H9 (cell line): ENCODE measurements around the gene DHRS7B. TPM values are rescaled to one million over a fixed set of nuclear protein-coding genes. Genes with fewer than 3 reads are reported as not detected.

Experiments used
- DNase-seq: peaks from one replicate; pipeline ENCODE4 v3.0.0-alpha.2; 2017
- H2AFZ ChIP-seq: one replicate; pipeline ENCODE4 v1.6.1; 2013; ENCODE audit warnings: mild to moderate bottlenecking, low read length, control low read depth, moderate library complexity
- H2AK5ac ChIP-seq: 2 replicates; pipeline ENCODE4 v1.6.1; 2013; ENCODE audit warnings: low read length, control low read depth, mixed read lengths; ENCODE audit not compliant: insufficient read length
- H2BK120ac ChIP-seq: one replicate; pipeline ENCODE4 v1.6.1; 2013; ENCODE audit warnings: low read depth, mild to moderate bottlenecking, low read length, control low read depth, inconsistent platforms; ENCODE audit not compliant: poor library complexity, severe bottlenecking
- H2BK12ac ChIP-seq: 2 replicates; pipeline ENCODE4 v1.6.1; 2013; ENCODE audit warnings: low read length, control low read depth, mixed read lengths, low read depth; ENCODE audit not compliant: insufficient read length
- H2BK15ac ChIP-seq: 2 replicates; pipeline ENCODE4 v1.6.1; 2013; ENCODE audit warnings: low read depth, low read length, control low read depth
- H2BK20ac ChIP-seq: one replicate; pipeline ENCODE4 v1.6.1; 2013; ENCODE audit warnings: low read depth, mild to moderate bottlenecking, low read length, control low read depth, inconsistent platforms; ENCODE audit not compliant: poor library complexity, severe bottlenecking
- H2BK5ac ChIP-seq: 2 replicates; pipeline ENCODE4 v1.6.1; 2013; ENCODE audit warnings: low read length, control low read depth, mixed read lengths; ENCODE audit not compliant: insufficient read length
- H3K14ac ChIP-seq: 2 replicates; pipeline ENCODE4 v1.6.1; 2013; ENCODE audit warnings: low read length, control low read depth; ENCODE audit not compliant: insufficient read depth
- H3K18ac ChIP-seq: 2 replicates; pipeline ENCODE4 v1.6.1; 2013; ENCODE audit warnings: low read depth, mild to moderate bottlenecking, mixed read lengths, low read length, control low read depth; ENCODE audit not compliant: insufficient read length
- H3K23ac ChIP-seq: 2 replicates; pipeline ENCODE4 v1.6.1; 2013; ENCODE audit warnings: low read length, control low read depth, mixed read lengths, low read depth; ENCODE audit not compliant: insufficient read length
- H3K23me2 ChIP-seq: 2 replicates; pipeline ENCODE4 v1.6.1; 2013; ENCODE audit warnings: low read depth, mild to moderate bottlenecking, mixed read lengths, low read length, control low read depth; ENCODE audit not compliant: insufficient read length, poor library complexity, severe bottlenecking
- H3K27ac ChIP-seq: 2 replicates; pipeline ENCODE4 v1.5.1; 2013; ENCODE audit warnings: low read length, control low read depth, mixed read lengths, low read depth; ENCODE audit not compliant: insufficient read length
- H3K27me3 ChIP-seq: 2 replicates; pipeline ENCODE4 v1.6.1; 2013; ENCODE audit warnings: low read length, control low read depth, inconsistent platforms; ENCODE audit not compliant: insufficient read depth
- H3K4ac ChIP-seq: 2 replicates; pipeline ENCODE4 v1.6.1; 2013; ENCODE audit warnings: low read depth, mild to moderate bottlenecking, control low read depth, inconsistent platforms, low read length, moderate library complexity
- H3K4me1 ChIP-seq: 2 replicates; pipeline ENCODE4 v1.6.1; 2013; ENCODE audit warnings: low read length, control low read depth, inconsistent platforms; ENCODE audit not compliant: insufficient read depth
- H3K4me2 ChIP-seq: 2 replicates; pipeline ENCODE4 v1.6.1; 2013; ENCODE audit warnings: low read length, control low read depth, mixed read lengths; ENCODE audit not compliant: insufficient read length, insufficient read depth
- H3K56ac ChIP-seq: 2 replicates; pipeline ENCODE4 v1.6.1; 2013; ENCODE audit warnings: low read depth, mild to moderate bottlenecking, mixed read lengths, low read length, control low read depth; ENCODE audit not compliant: insufficient read length
- H3K79me1 ChIP-seq: 2 replicates; pipeline ENCODE4 v1.6.1; 2013; ENCODE audit warnings: low read depth, mild to moderate bottlenecking, moderate library complexity, low read length, control low read depth, inconsistent platforms; ENCODE audit not compliant: insufficient read depth, poor library complexity, severe bottlenecking
- H3K79me2 ChIP-seq: 2 replicates; pipeline ENCODE4 v1.6.1; 2013; ENCODE audit warnings: low read length, control low read depth, inconsistent platforms; ENCODE audit not compliant: insufficient read depth
- H3K9ac ChIP-seq: 2 replicates; pipeline ENCODE4 v1.6.1; 2013; ENCODE audit warnings: low read length, control low read depth, mixed read lengths; ENCODE audit not compliant: insufficient read length; ENCODE audit errors: extremely low read depth
- H3K9me3 ChIP-seq: one replicate; pipeline ENCODE4 v1.6.1; 2013; ENCODE audit warnings: low read depth, low read length, inconsistent platforms; ENCODE audit not compliant: control insufficient read depth
- H3T11ph ChIP-seq: one replicate; pipeline ENCODE4 v1.6.1; 2013; ENCODE audit warnings: mild to moderate bottlenecking, low read length, control low read depth, inconsistent platforms
- H4K20me1 ChIP-seq: one replicate; pipeline ENCODE4 v1.6.1; 2013; ENCODE audit not compliant: control insufficient read depth, insufficient read length, insufficient read depth
- H4K5ac ChIP-seq: 2 replicates; pipeline ENCODE4 v1.6.1; 2013; ENCODE audit warnings: low read depth, mild to moderate bottlenecking, mixed read lengths, low read length, control low read depth; ENCODE audit not compliant: insufficient read length
- H4K8ac ChIP-seq: replicated peaks from 2 replicates; pipeline ENCODE4 v1.6.1; 2013; ENCODE audit warnings: low read length, control low read depth, mixed read lengths, low read depth; ENCODE audit not compliant: insufficient read length
- H4K91ac ChIP-seq: 2 replicates; pipeline ENCODE4 v1.6.1; 2013; ENCODE audit warnings: low read depth, mild to moderate bottlenecking, moderate library complexity, mixed read lengths, low read length, control low read depth; ENCODE audit not compliant: insufficient read length
- H3K27ac Mint-ChIP-seq, 3 experiments: 2 replicates in 2 of 3; 3 replicates in 1 of 3; pipeline ENCODE4 v1.8.0; 2020 to 2021; ENCODE audit warnings: mixed read lengths in 3 of 3, mild to moderate bottlenecking in 1 of 3, moderate library complexity in 1 of 3
- H3K27me3 Mint-ChIP-seq: 2 replicates; pipeline ENCODE4 v1.8.0; 2021; ENCODE audit warnings: low read depth, mild to moderate bottlenecking, moderate library complexity, mixed read lengths
- H3K36me3 Mint-ChIP-seq, 3 experiments: 2 replicates in 2 of 3; 3 replicates in 1 of 3; pipeline ENCODE4 v1.8.0; 2020 to 2021; ENCODE audit warnings: low read depth in 3 of 3, mixed read lengths in 3 of 3; ENCODE audit not compliant: insufficient read depth in 1 of 3
- H3K4me1 Mint-ChIP-seq, 2 experiments: 2 replicates each; pipeline ENCODE4 v1.8.0; 2020; ENCODE audit warnings: mixed read lengths in 2 of 2
- H3K4me3 Mint-ChIP-seq, 2 experiments: 2 replicates in 1 of 2; 3 replicates in 1 of 2; pipeline ENCODE4 v1.8.0; 2020 to 2021; ENCODE audit warnings: mild to moderate bottlenecking in 2 of 2, mixed read lengths in 2 of 2, moderate library complexity in 1 of 2
- H3K9me3 Mint-ChIP-seq, 2 experiments: 2 replicates in 1 of 2; 3 replicates in 1 of 2; pipeline ENCODE4 v1.8.0; 2020; ENCODE audit warnings: mild to moderate bottlenecking in 2 of 2, mixed read lengths in 2 of 2, moderate library complexity in 1 of 2
- WGBS: extraction: QIAGEN DNeasy Blood & Tissue Kit; methylation state at CpG from one replicate; pipeline ENCODE4 v1.1.7; 2013; ENCODE audit warnings: missing lambda C conversion rate, low lambda C conversion rate, mixed read lengths; ENCODE audit not compliant: insufficient read length; ENCODE audit errors: extremely low coverage; 5-methylcytosine and 5-hydroxymethylcytosine counted together
- total RNA-seq: library from RNA; stranded (reverse); gene quantifications from 2 replicates; pipeline ENCODE4 v1.2.1, GENCODE V29; 2021
- TF ChIP-seq, protein P1 (sequence below): fragments of 200-600 bp; sonication (generic); conservative IDR thresholded peaks from 3 replicates; pipeline ENCODE4 v1.8.0; 2021; ENCODE audit warnings: antibody characterized with exemption, mild to moderate bottlenecking

DHRS7B gene
- total RNA-seq, 1 experiment from 2014 or later: 20.3 TPM

DNA sequence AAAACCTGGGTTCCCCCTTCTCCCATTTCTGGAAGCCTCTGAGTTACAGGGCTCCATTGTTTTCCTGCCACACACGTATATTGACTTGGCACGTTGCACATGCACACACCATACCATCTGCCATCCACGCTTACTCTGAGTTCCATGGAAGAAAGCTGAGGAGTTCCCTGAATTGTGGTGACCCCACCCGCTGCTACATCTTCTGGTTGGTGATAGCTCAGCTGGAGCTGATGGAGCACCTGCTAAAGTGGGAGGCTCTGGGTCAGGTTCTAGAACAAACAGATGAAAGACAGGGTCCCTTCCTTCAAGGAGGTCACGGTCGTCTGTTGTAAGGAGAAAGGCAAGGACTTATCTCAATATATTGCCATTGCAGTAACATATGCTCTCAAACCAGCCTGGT, 46.1 kb downstream of the DHRS7B start:
- no peak overlapping the region for H3K14ac ChIP-seq
- H2AFZ ChIP-seq: no peak overlapping the region
- no peak overlapping the region for H2BK5ac ChIP-seq
- no peaks in the 10 kb centered on the region for H3K27me3 ChIP-seq
- H3K18ac ChIP-seq: no peak overlapping the region
- H3K56ac ChIP-seq: no peak overlapping the region
- Mint-ChIP-seq H3K9me3 (no peaks in the 10 kb centered on the region), H3K27ac (no peak overlapping the region), H3K4me3 (no peak overlapping the region), H3K27me3 (no peaks in the 10 kb centered on the region), H3K36me3 (peaks cover 0 to 23% (median 12%) of the 10 kb centered on the region in 3 experiments; a peak in 6 of 7 replicates), H3K4me1 (no peaks in the 10 kb centered on the region)
- H4K91ac ChIP-seq: no peak overlapping the region
- H3K4ac ChIP-seq: no peak overlapping the region
- no peak overlapping the region for H2BK20ac ChIP-seq
- no peaks in the 10 kb centered on the region for H3K23me2 ChIP-seq
- no peak overlapping the region for H3K4me2 ChIP-seq
- no peak for DNase-seq
- H3K79me2 ChIP-seq: no peaks in the 10 kb centered on the region
- no peak overlapping the region for H2BK120ac ChIP-seq
- H3K9ac ChIP-seq: no peak overlapping the region
- no peak overlapping the region for H2BK12ac ChIP-seq
- no peaks in the 10 kb centered on the region for H4K20me1 ChIP-seq
- no peak overlapping the region for H2AK5ac ChIP-seq
- no peak overlapping the region for H4K5ac ChIP-seq
- no peak overlapping the region for H4K8ac ChIP-seq
- no peaks in the 10 kb centered on the region for H3K9me3 ChIP-seq
- no peak overlapping the region for H3K27ac ChIP-seq
- no CpG with 5 or more reads among the region's 6 CpGs for WGBS
- no peak overlapping the region for H3K23ac ChIP-seq
- H3K79me1 ChIP-seq: no peaks in the 10 kb centered on the region
- H3K4me1 ChIP-seq: no peaks in the 10 kb centered on the region
- H2BK15ac ChIP-seq: no peak overlapping the region
- TF ChIP-seq, protein P1, sequence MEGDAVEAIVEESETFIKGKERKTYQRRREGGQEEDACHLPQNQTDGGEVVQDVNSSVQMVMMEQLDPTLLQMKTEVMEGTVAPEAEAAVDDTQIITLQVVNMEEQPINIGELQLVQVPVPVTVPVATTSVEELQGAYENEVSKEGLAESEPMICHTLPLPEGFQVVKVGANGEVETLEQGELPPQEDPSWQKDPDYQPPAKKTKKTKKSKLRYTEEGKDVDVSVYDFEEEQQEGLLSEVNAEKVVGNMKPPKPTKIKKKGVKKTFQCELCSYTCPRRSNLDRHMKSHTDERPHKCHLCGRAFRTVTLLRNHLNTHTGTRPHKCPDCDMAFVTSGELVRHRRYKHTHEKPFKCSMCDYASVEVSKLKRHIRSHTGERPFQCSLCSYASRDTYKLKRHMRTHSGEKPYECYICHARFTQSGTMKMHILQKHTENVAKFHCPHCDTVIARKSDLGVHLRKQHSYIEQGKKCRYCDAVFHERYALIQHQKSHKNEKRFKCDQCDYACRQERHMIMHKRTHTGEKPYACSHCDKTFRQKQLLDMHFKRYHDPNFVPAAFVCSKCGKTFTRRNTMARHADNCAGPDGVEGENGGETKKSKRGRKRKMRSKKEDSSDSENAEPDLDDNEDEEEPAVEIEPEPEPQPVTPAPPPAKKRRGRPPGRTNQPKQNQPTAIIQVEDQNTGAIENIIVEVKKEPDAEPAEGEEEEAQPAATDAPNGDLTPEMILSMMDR: no peak
- no peak overlapping the region for H3T11ph ChIP-seq
